Activated naive CD4-positive, alpha-beta T cell (primary cell): ENCODE data around the gene DNAH10.
"Not testable (repeated sequence)": the region's sequence is repeated elsewhere in the genome, so short reads cannot be mapped to it uniquely, and the experiment has no call there.

Source experiments
- DNase-seq, 4 experiments: peaks; one replicate each; lab custom pipeline; 2025; lab: John Stamatoyannopoulos, UW

The DNAH10 gene

GRCh38 chr12:123936471-123936870 is 174.4 kb downstream of the DNAH10 start:
- DNase-seq, result no peak

- DNase-seq, result no peak
Observed at GRCh38 chr12:123936956-123937706, 175.0 kb downstream of the DNAH10 start.

DNA sequence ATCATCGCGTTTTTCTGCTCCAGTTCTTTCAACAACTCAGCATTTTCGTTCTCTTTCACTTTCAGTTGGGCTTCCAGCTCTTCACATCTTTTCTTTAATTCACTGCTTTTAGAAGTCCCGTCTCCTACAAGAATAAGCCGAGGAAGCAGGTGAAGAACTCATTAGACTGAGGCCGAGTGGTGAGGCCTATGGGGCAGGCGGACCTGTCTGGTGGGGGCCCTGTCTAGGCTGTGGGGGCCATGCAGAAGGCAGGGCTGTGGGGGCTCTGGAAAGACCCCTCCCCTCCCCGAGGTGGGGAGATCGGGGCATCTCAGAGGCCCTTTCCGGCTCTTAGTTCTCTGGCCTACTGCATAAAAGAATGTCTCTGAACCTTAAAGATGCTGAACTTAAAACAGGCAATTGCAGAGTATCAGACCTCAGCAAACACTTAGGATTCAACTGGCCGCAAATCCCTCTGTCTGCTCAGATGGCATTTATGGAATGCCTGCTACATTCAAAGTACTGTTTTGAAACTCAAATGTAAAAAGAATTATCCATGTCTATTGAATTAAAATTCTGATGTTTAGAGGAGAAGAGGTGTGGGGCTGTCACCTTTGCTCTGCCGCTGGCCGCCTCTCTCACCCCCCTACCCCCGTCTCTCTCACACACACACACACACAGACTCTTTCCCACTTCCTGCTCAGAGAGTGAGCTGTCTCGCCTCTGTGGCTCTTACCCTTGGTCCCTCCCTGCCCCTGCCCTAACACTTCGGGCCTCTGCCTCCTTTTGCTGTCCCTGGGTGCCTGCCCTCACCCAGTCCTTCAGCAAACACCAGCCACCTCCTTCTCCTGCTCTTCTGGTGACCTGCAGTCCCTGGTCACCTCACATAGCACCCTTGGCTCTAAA is 175.8 kb downstream of the DNAH10 start:
- DNase-seq, result peak in 1 of 4 experiments; percentile 22

GRCh38 chr12:123938679-123939480 is 176.8 kb downstream of the DNAH10 start:
- no peak for DNase-seq

DNA sequence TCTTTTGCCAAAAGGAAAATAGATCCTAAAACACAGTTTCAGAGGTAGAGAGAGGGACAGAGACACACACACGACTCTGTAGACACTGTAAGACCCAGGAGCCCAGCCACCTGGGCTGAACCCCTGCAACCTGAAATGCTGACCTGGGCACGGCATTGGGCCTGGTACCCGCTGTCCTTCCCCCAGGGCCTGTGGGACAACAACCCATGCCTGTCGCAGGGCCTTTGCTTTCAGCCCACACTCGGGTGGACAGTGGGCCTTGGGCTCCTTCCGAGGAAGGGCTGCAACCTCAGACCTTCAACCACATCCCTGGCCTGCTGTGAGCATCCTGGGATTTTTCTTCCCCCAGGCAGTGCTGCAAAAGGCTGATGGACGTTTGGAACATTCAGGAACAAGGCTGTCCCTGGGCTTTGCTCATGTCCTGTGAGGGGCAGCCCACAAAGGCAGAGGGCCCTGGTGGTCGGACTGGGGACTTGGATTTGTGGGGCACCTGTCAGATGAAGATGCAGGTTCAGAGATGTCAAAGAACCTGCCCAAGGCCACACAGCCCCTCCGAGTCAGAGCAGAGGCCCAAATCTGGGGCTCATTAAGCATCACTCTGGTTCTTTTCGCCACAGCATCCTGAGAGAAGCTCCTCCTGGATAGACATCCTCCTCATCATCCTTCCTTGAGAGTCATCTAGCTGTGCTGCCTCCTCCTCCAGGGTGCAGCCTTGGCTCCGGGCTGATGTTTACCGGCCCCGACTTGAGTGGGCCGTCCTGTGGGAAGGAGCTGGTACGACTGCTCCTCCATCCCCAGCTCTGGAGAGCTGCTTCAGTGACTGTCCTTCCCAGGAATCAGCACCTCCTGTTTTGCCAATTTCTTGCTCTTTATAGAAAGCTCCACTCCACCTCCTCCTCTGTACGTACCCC is 177.9 kb downstream of the DNAH10 start:
- no peak for DNase-seq

DNA sequence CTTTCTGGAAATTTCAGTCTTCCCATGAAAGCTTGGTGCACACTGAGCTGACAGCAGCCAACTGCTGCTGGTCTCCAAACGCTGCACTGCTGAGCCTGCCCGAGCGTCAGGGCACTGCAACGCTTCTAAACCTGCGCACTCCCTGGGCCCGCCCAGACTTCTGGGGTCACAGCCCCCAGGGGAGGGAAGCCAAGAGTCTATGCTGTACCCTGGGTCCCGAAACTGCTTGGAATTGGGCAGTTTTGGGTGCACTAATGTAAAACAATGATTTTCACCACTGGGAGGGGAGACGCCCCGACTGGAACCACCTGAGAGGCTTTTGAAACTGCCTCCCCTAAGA is 178.5 kb downstream of the DNAH10 start:
- DNase-seq, result no peak

DNA sequence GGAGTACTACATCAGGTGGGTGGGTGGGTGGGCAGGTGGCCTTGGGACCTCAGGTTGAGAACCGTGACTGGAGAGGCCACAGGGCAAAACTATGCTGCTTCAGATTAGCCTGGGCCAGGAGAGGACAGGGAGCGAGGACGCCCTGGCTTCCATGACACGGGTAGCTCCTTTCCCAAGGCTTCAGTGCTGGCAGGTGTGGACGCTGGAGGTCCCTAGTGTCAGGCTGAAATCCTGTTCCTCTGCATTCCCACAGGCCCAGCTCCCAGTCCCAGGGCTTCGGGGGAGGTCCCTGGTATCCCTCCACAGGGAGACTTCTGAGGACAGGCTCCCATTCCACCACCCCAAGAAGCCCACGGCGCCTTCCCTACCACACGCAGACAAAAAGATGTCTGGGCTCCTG is 178.9 kb downstream of the DNAH10 start:
- DNase-seq, result no peak

DNA sequence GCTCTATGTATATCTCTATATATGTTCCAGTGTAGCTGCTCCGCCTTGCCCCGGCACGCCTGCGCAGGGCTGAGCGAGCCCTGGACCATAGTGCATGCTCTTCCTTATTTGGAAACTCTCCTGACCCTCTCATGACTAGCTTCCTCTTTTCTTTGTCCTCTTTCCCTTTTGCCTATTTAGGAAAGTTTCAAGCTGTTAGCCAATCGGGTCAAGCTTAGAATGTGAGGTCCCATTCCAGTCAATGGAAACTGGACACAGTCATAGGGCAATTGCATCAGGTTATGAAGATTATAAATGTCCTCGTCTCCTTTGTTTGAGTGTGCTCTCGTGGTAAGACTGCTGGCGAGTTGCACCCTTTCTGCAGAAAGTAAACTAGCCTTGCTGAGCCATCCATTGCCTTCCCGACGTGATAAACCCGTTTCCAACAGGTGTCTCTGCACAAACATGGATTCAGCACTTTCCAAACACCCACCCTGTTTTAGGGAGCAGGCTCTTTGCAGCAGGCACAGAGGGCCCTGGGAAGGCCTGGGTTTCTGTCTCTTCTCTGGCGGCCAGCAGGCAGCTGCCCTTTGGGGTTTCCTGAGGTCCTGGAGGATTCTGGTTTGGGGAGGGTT is 179.6 kb downstream of the DNAH10 start:
- DNase-seq, result no peak

DNA sequence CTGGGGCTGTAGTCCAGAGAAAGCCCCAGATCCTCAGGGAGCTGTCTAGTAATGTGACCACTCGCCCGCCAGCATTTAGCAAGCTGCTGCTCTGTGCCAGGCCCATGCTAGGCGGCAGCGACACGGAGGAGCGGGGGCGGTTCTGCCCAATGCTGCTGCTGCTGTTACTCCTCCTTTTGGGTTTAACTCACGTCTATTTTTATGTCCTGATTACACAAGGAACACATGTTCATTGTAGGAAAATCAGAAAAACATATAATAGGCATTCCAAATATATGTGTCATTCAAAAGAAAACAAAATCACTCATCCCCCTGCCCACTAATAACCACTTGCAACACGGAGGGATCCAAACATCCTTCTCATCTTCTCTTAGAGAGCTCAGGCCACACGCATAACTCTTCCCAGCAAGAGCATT is 180.1 kb downstream of the DNAH10 start:
- no peak for DNase-seq

GRCh38 chr12:123942911-123943648 is 181.0 kb downstream of the DNAH10 start:
- no peak for DNase-seq

DNA sequence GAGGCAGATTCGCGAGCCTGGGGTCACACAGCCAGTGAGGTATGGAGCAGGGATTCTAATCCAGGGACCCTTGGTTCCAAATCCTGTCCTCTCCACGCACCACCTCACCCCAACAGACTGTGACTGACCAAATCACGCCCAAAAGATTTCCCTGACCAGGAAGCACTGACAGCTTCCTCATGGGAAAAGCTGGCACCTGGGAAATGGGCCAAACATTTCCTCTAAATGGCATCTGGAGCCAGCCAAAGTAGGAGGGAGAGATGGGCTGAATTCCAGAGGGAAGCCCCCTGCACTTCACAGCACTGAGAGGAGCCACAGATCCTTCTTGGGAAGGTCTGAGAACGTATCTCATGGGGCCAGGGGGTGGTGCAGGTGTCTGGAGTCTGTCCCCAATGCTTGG is 181.7 kb downstream of the DNAH10 start:
- DNase-seq, result no peak

- no peak for DNase-seq
Observed at GRCh38 chr12:123944696-123945095, 182.6 kb downstream of the DNAH10 start.

DNA sequence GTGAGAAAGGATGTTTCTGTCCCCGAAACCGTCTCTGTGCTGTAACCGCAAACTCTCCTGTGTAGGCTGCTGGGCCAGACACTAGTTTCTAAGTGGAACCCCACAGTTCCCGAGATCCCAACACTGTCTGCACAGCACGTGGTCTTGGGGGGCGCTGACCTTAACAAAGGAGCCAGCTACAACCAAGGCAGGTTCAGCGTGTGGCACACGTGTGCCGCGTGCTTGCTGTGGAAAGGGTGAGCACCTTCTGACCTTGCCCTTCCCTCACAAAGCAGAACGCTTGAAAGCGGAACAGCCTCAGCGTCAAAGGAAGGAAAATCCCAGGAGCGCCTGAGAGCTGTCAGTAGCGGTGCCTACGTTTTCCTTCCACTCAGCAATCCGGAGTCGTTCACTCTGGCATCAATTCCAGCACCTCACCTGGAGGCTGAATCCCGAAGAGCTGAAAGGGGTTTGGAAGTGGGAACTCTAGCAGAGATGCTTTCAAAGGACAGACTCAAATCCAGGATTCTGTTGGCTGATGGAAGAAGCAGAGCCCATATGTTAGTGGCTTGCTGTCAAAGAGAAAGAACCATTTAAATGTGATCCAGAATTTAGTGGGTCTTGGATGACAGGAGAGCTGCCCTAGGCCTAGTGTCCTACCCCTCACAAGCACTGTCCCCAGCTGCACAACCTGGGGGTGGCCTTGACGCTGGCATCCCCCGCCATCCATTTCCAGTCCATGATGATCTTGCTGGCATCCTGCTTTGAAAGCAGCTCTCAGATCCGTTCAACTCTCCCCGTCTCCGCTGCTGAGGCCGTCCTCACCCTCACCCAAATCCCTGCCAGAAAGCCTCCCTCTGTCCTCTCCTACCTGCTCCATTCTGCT is 183.4 kb downstream of the DNAH10 start:
- no peak for DNase-seq

- no peak for DNase-seq
Observed at GRCh38 chr12:123946152-123946515, 184.0 kb downstream of the DNAH10 start.

GRCh38 chr12:123946516-123947505 is 184.7 kb downstream of the DNAH10 start:
- not testable (repeated sequence) for DNase-seq

DNA sequence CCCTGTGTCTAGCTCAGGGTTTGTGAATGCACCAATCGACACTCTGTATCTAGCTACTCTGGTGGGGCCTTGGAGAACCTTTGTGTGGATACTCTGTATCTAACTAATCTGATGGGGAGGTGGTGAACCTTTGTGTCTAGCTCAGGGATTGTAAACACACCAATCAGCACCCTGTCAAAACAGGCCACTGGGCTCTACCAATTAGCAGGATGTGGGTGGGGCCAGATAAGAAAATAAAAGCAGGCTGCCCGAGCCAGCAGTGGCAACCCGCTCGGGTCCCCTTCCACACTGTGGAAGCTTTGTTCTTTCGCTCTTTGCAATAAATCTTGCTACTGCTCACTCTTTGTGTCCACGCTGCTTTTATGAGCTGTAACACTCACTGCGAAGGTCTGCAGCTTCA is 185.4 kb downstream of the DNAH10 start:
- DNase-seq, result not testable (repeated sequence)

DNA sequence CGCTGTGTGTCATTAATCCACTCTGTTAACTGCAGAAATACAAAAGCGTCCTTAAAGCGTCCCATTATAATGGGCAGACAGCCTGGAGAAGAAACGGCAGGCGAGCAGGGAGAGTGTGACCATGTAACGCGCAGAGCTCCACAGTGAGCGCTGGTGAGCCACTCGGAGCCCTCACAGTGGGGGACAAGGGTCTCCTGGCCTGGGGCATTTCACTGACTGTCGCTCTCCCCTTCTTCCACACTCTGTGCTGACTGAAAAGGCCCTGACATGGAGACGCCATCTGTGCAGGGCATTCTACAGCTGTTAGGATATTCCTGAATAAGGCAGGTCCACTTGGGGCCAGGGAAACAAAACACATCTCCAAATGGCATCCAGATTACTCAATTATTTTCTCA is 186.3 kb downstream of the DNAH10 start:
- DNase-seq, result no peak
